NCI-H1436 (cell line): Measurements from ENCODE around the gene ATXN7.

Experiments used
- DNase-seq: peaks from one replicate; lab custom pipeline; 2025; lab: John Stamatoyannopoulos, UW

The ATXN7 gene

DNA sequence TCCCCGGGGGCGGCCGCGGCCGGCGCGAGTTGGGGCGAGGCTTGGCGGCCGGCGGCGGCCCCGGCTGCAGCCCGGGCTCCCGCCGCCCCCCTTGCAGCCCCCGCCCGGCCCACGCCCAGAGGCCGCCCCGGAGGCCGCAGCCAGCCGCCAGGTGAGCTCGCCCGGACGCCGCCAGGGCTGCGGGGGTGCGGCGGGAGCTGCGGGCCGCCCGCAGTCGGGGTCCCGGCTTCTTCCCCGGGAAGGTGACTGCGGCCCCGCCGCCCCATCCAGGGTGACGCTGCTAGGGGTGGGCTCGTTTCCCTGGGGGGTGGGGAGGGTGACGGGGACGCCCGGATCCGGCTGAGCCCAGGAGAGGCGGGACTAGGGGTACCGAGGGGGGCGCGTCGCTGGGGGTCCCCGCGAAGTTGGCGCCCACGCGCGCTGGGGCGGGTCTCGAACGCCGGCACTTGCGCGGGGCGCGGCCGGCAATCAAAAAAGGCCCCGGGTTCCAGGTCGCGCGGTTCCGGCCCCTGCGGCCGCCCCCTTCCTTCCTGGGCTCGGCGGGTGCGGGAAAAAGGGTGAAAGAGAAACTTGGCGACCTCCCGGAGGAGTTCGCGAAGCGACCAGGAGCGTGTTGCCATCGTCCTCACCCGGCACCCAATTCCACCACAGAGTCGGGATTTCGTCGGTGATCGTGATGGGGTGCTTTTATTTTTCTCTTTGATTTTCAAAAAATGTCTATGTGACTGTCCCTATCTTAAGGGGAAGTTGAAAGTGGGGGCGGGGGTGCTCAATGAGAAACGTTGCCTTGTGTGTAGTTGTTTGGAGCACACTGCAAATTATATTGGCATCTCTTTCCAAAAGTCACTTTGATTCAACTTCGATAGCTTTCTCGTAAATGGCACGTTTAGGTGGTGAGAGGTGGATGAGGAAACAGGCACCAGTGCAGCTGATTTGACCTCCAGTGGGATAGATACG lies 619 bp downstream of the ATXN7 start:
- no peak for DNase-seq

DNA sequence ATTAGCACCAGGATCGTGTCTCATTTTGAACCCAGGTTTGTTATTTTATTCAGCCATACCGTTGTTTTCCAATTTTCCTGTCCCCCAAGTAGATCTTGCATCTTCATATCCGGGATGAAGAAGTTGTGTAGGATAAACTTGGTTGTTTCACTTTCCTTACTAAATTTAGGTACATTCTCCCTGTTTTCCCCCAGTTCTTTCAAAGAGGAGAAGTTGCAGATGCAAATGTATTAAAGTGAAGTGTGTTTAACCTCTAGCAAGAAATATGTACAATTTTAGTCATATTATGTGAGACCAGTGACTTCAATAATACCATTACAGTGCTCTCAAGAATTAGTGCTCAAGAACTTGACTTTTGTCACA lies 1.3 kb downstream of the ATXN7 start:
- no peak for DNase-seq

DNA sequence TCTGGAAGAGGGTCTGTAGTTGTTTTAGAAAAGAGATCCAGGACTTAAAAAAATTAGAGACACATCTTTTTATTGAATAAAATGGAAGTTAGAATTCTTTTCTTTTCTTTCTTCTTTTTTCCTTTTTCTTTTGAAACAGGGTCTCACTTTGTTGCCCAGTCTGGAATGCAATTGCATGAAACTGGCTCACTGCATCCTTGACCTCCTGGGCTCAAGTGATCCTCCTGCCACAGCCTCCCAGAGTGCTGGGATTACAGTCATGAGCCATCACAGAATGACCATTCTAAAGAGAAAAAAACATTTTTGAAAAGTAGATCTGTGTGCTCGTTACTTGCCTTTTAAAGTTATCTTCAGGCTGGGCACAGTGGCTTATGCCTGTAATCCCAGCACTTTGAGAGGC lies 3.6 kb downstream of the ATXN7 start:
- no peak for DNase-seq

DNA sequence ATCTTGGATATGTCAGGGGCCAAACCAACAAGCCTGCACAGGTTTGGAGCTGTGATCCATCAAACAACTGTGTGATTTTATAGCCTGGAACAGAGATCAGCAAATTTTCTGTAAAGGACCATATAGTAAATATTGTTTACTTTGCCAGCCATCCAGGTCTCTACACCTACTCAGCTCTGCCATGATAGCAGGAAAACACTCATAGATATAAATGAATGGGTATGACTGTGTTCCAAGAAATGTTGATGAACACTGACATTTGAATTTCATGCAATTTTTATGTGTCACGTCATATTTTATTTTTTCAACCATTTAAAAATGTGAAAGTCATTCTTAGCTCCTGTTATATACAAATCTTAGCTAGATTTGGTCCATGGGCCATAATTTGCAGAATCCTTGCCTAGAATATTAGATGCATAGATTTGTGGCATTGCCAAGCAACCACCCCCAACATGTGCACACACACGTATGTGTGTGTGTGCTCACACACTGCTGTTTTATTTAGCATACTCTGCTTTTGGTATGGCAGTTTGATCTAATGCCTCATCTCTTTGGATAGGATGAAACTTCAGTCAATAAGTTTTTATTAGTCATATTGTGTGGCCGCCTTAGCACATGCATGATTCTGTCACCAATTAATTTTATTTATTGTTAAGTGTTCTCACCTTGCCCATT lies 6.4 kb downstream of the ATXN7 start:
- DNase-seq = no peak

DNA sequence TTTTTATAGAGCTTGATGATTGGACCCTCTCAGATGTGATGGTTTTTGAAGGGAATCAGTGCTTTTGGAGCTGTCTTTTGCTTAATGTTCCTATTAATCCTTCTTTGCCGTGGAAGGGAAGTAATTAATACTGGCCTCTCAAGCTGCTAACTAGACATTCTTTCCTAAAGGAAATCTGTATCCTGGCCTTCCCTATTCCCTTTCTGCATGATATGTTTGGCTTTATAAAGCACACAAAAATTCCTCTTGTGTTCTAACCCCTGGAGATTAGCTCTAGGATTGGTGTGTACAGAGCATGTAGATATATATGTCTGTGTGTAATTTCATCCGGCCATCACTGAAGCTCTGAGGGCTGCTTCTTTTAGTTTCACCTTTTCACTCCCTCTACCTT lies 6.9 kb downstream of the ATXN7 start:
- no peak for DNase-seq

DNA sequence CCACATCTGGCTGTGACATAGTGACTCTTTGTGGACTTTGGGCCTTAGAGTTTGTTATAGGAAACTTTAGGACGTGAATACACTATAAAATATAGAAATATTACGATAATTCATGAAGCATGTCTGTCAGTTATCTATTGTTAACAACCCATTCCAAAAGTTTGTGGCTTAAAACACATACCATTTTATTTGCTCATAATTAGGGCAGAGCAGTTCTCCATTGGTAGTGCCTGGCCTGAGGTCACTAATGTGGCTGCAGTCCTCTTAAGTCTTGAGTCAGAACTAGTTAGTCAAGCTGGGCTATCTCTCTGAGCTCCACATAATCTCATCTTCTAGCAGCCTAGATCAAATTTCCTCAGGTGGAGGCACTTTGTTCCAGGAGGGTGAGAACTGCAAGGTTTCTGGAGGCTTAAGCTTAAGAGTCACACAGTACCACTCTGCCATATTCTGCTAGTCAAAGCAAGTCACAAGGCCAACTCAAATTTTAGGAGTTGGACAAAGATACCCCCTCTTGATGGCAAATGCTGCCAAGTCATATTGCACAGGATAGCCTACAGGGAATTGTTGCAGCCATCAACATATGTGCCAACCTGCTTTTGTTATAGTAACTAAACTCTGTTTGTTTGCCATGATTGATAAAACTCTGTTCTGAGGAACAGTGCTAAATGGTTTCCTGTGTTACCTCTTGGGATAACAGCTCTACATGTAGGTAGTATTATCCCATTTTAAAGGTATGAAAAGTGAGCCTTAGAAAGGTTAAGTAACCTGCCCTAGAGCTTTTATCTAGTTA lies 8.7 kb downstream of the ATXN7 start:
- DNase-seq = no peak

DNA sequence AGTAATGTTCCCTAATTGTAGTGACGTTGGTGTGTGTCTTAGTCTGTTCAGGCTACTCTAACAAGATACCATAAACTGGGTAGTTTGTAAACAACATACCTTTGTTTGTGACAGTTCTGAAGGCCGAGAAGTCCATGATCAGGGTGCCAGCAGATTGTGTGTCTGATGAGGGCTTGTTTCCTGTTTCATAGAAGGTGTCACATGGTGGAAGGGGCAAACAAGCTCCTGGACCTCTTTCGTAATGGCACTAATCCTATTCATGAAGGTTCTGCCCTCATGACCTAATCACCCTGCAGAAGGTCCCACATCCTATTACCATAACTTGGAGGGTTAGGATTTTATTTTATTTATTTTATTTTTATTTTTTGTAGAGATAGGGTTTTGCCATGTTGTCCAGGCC lies 11.1 kb downstream of the ATXN7 start:
- DNase-seq = no peak

DNA sequence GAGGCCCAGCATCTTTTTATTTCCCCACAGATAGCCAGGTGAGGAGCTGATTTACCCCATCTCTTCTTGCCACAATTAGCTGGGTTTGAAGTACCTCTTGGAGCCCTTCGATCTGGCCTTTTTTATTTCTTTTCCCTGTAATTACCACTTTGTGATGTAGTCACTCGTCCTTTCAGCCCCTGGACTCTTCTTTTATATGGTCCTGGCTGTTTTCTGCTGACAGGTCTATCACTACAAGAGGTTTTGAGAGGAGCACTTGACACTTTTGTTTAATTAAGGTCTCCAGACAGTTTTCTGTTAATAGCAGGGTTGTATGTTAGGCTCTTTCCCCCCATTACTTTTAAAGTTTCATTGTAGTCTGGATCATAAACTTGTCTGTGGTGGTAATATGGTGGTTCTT lies 11.8 kb downstream of the ATXN7 start:
- no peak for DNase-seq

DNA sequence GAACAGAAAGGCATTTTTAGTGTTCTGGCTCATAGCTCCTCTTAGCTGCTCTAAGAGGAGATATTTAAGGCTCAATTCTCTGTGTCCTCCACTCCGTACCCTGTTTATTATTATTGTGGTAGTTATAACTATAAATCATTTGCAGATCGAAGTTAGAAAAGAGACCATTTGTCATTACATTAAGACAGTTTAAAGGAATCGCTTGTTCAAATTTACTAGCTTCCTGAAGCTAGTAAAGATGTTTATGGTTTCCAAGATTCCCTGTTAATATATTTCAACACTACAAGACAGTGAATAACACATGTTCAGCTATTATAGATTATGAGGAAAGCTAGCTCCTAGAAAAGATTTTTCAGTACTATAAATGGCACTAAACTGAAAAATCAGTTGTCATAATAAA lies 12.6 kb downstream of the ATXN7 start:
- no peak for DNase-seq

DNA sequence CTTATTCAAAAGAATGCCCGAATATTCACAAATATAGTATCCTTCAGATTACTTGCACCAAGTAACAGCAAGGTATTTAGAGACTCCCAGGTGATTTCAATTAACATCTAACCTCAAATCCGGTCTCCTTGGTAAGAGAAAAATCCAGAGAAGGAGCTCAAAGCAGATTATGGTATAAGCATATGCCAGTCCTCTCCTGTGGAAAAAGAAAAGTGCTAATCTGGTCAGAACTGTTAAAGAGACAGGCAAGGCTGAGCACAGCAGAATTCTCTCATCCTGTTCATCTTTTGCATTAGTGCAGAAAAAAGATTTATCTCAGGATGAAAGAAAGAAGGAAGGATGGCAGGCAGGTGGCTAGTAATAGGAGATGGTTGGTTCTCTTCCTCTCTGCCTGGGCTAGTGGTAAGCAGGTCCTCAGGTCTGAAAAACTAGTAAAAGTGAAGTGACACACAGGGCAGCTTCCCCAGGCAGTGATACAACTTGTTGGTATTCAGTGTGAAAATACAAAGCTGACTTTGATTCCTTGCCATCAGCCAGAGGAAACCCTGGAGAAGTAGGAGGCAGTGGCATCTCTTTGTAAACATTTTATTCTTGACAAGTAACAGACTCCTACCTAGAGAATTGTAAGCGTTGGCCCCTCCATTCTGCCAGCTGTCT lies 14.2 kb downstream of the ATXN7 start:
- DNase-seq = no peak

DNA sequence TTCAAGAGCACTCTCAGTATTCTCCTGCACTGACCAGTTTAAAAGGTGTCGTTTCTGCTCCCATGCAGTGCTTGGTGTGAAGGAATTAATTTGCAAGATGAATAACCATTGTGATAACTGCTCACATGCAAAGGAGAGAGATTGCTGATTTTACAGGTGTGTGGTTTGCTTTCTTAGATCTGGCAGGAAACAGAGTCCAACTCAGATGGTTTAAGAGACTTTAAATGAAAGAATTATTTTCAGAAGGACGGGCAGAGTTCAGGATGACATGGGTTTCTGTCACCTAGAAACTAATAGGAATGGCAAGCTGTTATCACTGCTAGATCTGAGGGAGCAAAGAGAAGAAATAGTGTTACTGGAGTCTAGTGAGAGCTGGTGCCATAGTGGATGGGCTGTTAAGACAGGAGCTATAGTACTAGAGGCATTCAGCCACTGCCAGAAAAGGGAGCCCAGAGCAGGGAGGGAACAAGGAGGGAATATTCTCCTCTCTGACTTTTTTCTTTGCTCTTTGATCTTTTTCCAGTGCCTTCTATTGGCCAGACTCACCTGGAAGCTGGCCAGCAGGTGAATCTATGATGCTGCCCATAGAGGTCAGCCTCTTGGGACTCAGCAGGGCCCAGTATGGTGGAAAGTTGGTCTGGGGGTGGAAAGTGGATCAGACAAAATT lies 14.9 kb downstream of the ATXN7 start:
- DNase-seq = no peak

DNA sequence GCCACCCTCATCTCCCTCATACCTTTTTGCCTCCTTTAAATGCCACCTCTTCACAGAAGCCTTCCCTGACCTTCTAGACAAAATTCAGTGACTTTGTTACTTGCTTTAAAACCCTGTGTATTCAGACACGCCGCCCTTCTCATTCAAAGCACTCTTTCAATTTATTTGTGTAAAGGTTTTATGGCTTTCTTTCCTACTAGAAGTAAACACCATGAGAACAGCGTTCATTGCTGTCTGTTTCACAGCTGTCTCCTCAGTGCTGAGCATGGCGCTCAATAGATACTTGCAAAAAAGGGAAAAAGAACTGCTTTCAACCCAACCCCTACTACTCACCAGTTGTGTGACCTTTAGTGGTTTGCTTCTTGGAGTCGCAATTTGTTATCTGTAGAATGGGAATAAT lies 17.0 kb downstream of the ATXN7 start:
- no peak for DNase-seq

DNA sequence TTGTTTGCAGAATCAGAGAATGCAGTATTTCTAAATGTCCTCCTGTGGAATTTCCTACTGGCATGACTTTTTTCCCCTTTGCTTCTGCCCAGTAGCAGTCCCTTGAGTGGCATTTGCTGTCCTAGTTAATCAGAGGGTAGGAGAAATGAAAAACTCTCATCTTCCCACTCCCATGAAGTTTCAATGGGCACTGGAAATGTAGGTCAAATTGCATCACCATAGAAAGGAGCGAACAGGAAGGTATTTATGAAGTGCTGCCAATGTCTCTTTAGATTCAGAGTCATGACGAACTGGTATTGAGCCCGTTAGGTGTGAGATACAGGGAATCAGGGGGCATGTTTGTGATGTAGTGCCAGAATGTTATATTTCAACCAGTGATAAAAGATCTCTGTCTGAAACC lies 23.2 kb downstream of the ATXN7 start:
- no peak for DNase-seq

DNA sequence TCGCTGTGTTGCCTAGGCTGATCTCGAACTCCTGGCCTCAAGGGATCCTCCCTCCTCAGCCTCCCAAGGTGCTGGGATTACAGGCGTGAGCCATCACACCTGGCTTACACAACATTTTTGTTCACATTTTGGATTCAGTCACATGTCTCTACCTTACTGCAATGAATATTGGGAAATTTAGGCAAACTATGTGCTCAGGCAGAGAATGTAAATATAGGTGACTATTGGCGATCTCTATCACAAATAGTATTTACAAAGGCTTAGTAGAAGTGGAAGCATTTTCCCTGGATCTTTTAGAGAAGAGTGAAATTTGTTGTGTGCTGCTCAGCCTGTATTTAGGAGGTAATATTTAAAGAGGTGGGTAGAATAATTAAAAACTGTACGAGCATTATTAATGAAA lies 27.9 kb downstream of the ATXN7 start:
- DNase-seq = no peak

DNA sequence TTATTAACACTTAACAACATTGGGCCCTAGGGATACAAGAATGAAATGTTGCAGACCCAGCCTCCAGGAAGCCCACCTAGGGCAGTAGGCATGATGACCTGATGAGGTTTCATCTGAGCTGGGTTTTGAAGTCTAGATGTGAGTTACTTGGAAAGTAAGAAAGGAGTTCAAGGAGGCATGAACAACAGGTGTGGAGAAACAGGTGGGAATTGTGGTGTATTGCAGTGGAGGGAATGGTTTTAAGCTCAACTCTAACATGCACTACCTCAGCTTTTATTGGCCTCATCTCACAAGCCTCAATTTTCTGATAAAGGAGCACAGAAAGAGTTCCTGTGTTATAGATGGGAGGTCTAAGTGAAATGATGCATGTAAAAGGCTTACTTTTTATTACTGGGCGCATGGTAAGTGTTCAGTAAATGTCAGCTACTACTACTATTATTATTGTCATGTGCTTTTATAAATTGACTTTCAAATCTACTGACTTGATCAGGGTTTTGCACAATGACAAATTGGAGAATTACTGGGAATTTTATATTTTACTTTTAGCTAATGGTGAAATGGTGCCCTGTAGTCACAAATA lies 29.2 kb downstream of the ATXN7 start:
- no peak for DNase-seq

DNA sequence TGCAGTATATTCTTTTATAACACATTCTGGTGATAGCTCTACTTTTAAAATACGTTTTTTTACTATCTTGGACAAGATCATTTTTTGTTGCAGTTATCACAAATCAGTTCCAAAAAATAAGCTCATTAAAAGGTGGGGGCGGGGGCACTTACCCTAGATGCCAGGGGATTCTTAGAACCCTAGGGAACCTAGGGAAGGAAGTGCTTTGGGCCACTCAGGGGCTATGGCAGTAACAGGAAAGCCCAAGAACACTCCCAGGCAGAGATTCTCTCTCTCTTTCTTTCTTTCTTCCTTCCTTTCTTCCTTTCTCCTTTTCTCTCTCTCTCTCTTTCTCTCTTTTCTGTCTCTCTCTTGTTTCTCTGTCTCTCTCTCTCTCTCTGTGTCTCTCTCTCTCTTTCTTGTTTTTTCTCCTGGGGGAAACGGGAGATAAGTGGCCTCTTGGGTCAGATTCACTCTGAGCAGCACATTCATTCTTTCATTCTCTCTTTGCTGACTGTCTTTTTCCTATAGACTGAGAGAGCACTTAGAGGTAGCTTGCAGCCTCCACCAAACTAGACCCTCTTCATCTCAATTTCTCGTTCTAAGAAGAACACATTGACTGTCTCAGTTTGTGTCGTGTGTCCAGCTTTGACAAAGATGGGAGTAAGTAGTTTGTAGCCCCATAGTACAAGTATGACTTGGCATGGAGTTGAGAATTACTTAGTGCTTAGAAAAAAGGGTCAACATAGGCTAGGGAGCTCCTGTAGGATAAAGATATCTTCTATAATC lies 31.9 kb downstream of the ATXN7 start:
- DNase-seq = no peak

DNA sequence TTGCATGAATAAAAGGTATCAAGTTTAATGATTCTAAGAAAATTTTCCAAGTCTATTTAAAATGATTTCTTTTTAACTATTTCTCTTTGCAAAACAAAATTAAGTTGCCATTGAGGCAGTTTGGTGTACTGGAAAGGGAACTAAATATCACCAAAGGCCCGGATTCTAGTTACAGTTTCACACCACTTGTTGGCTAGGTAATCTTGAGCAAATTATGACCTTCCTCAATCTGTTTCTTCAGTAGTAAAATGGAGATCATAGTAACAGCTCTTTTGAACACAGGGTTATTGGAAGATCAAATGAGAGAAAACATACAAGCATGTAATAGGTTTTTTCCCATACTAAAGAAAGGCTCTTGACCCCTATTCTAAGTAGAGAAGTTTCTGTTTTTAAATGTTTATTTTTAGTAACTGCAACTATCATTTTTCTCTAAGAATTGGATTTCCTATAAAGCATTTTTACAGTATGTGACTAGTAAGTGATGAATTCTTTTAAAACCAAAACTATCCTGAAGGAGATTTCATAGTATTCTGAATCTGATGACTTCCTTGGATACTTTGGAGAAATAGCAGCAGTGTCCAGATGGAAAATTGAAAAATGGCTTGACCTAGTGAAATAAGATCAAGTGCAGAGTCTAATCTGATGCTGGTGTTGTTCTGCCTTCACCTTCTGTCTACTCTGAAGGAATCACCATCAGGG lies 32.8 kb downstream of the ATXN7 start:
- no peak for DNase-seq

DNA sequence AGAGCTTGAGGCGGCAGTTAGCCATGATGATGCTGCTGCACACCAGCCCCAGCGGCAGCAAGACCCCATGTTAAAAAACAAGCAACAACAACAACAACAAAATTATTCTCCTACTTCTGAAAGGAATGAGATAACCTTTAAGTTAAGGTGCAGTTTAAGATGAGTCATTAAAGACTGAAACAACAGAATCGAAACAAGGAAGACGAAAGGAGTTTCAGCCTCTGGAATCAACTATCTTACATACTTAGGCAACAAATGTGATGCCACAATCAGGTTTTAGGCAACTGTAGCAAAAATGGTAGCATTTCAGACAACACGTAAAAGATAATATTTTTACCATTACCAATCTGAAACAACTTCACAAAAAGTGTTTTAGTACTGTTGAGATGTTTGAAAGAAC lies 36.3 kb downstream of the ATXN7 start:
- no peak for DNase-seq

DNA sequence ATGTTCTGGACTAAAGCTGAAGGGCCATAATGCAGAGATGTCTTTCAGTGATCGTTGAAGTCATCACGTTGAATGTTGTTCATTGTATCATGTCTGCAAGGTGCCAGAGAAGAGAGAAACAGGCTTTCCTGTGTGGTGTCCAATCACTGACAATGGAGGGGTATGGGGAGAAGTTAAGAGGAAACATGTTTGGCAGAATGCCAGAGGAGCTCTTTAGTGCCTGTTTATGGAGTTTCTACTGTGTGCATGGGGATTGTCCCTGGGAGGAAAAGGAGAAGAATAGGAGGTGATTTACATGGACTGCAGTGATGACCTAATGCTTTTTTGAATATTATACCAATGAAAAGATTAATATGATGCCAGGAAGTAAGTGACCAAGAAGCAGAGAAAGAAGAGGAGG lies 36.8 kb downstream of the ATXN7 start:
- peak; percentile 2 for DNase-seq
